GM13976 (cell line): ENCODE measurements around the gene RNF112.

ENCODE experiments used
- DNase-seq: peaks from one replicate; pipeline ENCODE4 v3.0.0; 2012; ENCODE audit warnings: low spot score
- in situ Hi-C: fragments of 300-500 bp; cut with MboI; formaldehyde crosslinking; loops from one replicate; pipeline ENCODE4 v1.12.0; 2022; ENCODE audit warnings: low sequenced_read_pairs, mixed read lengths, inconsistent platforms; ENCODE audit not compliant: unreplicated experiment
- TF ChIP-seq, protein P1 (sequence below): IDR thresholded peaks from 2 replicates; pipeline ENCODE4 v1.5.1; 2012; ENCODE audit warnings: borderline replicate concordance, mild to moderate bottlenecking; ENCODE audit not compliant: insufficient read depth; ENCODE audit errors: extremely low read depth, missing control alignments, control extremely low read depth

Gene RNF112

GRCh38 chr17:19383681-19384470 lies 27.2 kb upstream of the RNF112 start:
- TF ChIP-seq, protein P1, sequence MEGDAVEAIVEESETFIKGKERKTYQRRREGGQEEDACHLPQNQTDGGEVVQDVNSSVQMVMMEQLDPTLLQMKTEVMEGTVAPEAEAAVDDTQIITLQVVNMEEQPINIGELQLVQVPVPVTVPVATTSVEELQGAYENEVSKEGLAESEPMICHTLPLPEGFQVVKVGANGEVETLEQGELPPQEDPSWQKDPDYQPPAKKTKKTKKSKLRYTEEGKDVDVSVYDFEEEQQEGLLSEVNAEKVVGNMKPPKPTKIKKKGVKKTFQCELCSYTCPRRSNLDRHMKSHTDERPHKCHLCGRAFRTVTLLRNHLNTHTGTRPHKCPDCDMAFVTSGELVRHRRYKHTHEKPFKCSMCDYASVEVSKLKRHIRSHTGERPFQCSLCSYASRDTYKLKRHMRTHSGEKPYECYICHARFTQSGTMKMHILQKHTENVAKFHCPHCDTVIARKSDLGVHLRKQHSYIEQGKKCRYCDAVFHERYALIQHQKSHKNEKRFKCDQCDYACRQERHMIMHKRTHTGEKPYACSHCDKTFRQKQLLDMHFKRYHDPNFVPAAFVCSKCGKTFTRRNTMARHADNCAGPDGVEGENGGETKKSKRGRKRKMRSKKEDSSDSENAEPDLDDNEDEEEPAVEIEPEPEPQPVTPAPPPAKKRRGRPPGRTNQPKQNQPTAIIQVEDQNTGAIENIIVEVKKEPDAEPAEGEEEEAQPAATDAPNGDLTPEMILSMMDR, result no peak
- in situ Hi-C loops, result no loop called here

DNA sequence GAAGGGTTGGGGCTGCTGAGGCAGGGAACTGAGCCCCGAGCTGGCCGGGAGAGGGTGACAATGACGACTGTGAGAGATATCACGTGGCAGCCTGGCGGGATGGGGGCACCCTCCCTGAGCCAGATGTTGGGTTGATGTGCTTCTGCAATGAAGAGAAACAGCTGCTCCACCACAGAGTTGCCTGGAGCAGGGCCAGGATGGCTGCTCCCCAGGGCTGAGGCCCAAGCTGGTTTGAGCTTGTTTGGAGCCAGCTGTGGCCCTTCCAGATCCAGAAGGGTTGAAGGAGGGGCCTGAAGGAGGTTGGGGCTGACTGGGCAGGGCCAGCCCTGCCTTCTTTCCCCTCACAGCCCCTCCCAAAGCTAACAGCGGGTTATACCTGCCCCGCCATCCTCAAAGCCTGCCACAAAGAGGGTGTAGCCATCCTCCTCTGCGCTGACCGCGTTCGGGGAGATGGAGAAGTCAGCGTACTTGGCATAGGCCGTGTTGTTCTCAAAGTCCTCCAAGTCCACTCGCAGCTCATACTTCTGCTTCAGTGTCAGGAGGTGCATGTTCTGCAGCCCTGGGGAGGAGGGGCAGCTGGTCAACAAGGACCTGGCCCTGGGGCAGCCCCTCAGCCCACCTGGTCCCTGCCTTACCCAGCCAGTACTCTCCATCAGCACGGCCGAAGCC lies 26.2 kb upstream of the RNF112 start:
- DNase-seq, result no peak
- TF ChIP-seq, protein P1, result no peak
- in situ Hi-C loops, result no loop called here

More at GRCh38 chr17:19383681-19384470, 27.2 kb upstream of the RNF112 start:
- DNase-seq, result no peak

GRCh38 chr17:19385521-19385983 lies 25.5 kb upstream of the RNF112 start:
- DNase-seq, result no peak
- TF ChIP-seq, protein P1, result no peak
- in situ Hi-C loops, result no loop called here

DNA sequence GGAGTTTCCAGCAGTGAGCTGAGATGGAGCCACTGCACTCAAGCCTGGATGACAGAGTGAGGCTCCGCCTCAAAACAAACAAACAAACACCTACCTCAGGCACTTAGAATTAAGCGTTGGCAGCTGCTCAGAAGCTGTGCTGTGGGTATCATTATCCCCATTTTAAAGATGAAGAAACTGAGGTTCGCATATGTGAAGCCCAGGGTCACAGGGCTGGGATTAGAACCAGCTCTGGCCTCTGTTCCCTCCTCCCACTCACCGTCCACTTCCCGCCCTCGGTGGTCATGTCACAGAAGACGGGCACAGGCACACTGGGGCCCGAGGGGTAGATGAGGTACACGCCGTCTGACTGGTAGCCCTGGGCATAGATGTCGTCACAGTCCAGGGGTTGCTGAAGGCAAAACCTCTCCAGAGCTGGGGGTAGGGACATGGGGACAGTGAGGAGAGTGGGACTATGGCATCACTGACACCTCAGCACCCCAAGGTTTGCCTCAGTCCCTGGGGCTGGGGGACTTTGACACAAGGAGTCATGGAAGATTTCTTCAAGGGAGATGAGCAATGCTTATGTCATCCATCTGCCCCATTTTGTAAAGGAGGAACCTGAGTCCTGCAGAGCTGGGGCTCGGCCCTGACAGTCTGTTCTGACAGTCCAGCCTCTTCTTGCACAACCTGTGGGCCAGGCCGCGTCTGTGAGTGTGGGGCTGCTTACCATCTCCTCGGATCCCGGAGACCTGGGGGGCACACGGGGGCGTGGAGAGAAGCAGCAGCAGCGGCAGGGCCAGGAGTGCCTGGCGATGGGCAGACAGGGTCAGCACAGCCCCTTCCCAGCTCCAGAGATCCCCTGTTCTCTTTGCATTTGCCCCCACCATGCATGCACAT lies 24.7 kb upstream of the RNF112 start:
- TF ChIP-seq, protein P1, result no peak
- in situ Hi-C loops, result no loop called here
- DNase-seq, result no peak

GRCh38 chr17:19386974-19387920 lies 23.8 kb upstream of the RNF112 start, which contains the start of gene MFAP4:
TSS of gene MFAP4 (minus strand) at chr17:19387190. CDS start at chr17:19387155, 35 bp downstream.
- TF ChIP-seq, protein P1, result no peak
- in situ Hi-C loops, result no loop called here
- DNase-seq, result no peak
